K562 (cell line): ENCODE data around the gene ZNF407. TPM values are rescaled to one million over a fixed set of nuclear protein-coding genes. Genes with fewer than 3 reads are reported as not detected.

Experiments used
- POLR3G ChIP-seq: IDR thresholded peaks from 2 replicates; pipeline ENCODE4 v1.6.1; 2011; ENCODE audit not compliant: insufficient read length, insufficient replicate concordance; ENCODE audit errors: extremely low read depth
- ZNF41 ChIP-seq: fragments of 250-450 bp; sonication (Bioruptor Pico); conservative IDR thresholded peaks from 2 replicates; pipeline ENCODE4 v1.4.0; 2020; ENCODE audit warnings: mild to moderate bottlenecking
- ZNF584 ChIP-seq: fragments of 200-800 bp; sonication (Bioruptor generic); IDR thresholded peaks from 2 replicates; pipeline ENCODE4 v1.6.1; 2016; ENCODE audit warnings: low read depth, mild to moderate bottlenecking, missing genetic modification characterization, missing compliant biosample characterization
- ZNF778 ChIP-seq: fragments of 450-650 bp; formaldehyde crosslinking; IDR thresholded peaks from 2 replicates; pipeline ENCODE4 v1.4.0; 2020; ENCODE audit warnings: mild to moderate bottlenecking, moderate library complexity
- polyA plus RNA-seq, 8 experiments: library from polyadenylated mRNA; depleted of rRNA in 4 of 8; stranded (reverse) in 5 of 8; unstranded in 3 of 8; fragments of >200 nt; fragmentation: Nextera tagmentation in 2 of 8; fragmentation: Illumina TruSeq in 1 of 8; extraction: Ambion mirVana in 2 of 8; extraction: Trizol in 1 of 8; gene quantifications; 2 replicates each; pipeline versions ENCODE4 v1.2.1 to v1.2.3, GENCODE V29; 2011 to 2014; ENCODE audit warnings: inconsistent platforms in 1 of 8, missing spikeins in 1 of 8
- total RNA-seq, 7 experiments: library from RNA; depleted of rRNA in 6 of 7; stranded (reverse); fragments of >200 nt in 6 of 7; fragmentation: Illumina TruSeq in 2 of 7; extraction: Trizol in 2 of 7; gene quantifications; 2 replicates each; pipeline versions ENCODE4 v1.2.1 to v1.2.3, GENCODE V29; 2011 to 2021; ENCODE audit warnings: low replicate concordance in 1 of 7
- TF ChIP-seq, protein P1 (sequence below): fragments of 450-650 bp; conservative IDR thresholded peaks from 2 replicates; pipeline ENCODE4 v1.6.1; 2016; ENCODE audit warnings: missing genetic modification characterization, low read depth, mild to moderate bottlenecking, control low read depth, missing compliant biosample characterization
- TF ChIP-seq, protein P2 (sequence below), 2 experiments: fragments of 450-650 bp; formaldehyde crosslinking in 1 of 2; IDR thresholded peaks; 2 replicates each; pipeline versions ENCODE4 v1.4.0 to v1.6.1; 2014 to 2020; ENCODE audit warnings: mild to moderate bottlenecking in 2 of 2, borderline replicate concordance in 1 of 2, low read depth in 1 of 2
- TF ChIP-seq, protein P3 (sequence below), 2 experiments: fragments of 450-650 bp in 1 of 2; sonication (generic) in 1 of 2; formaldehyde crosslinking in 1 of 2; IDR thresholded peaks in 1 of 2; conservative IDR thresholded peaks in 1 of 2; 2 replicates each; pipeline versions ENCODE4 v1.6.1 to v1.8.1; 2016 to 2023; ENCODE audit warnings: mild to moderate bottlenecking in 2 of 2, moderate library complexity in 2 of 2, inconsistent platforms in 1 of 2, missing genetic modification reagents in 1 of 2
- TF ChIP-seq, protein P4 (sequence below), 2 experiments: fragments of 450-650 bp; conservative IDR thresholded peaks; 2 replicates each; pipeline ENCODE4 v1.6.1; 2017; ENCODE audit warnings: mild to moderate bottlenecking in 2 of 2, moderate library complexity in 2 of 2
- TF ChIP-seq, protein P5 (sequence below): fragments of 450-650 bp; IDR thresholded peaks from 2 replicates; pipeline ENCODE4 v1.6.1; 2017; ENCODE audit warnings: antibody characterized with exemption

ZNF407 gene
- total and polyA plus RNA-seq, 9 of the 15 experiments (the other 6 are each of a cell fraction or from before 2014, with no cell fraction given) = 0.21 to 5.4 (median 2.3) TPM

DNA sequence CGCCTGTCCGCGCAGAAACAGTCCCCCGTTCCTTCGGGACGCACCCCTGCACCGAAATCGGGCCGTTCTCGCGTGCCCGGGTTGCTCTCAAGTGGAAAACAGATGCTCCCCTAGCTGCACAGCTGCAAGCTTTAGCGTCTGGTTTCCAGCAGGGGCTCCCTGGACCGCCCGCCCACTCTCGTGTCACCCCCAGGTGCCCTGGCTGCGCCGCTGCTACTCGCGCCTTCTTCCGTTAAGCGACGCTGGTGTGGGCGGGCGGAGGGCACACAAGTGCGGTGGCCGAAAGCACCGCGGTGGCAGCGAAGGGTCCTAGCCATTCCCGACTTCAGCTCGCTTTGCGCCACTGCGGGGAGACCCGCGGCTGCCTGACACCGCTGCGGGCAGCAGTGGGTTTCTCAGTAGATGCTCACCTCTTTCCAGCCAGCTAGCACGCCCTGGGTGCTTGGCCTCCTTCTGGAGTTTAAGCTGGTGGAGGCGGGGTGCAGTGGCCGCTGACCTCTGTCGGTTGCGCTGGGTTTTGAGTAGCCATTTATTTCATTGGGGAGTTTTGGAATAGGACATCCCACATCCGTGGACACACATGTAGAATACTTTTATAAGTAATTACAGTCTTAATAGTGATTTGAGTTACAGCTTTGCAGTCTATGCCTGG, 806 bp downstream of the ZNF407 start (continued):
- TF ChIP-seq, protein P1, sequence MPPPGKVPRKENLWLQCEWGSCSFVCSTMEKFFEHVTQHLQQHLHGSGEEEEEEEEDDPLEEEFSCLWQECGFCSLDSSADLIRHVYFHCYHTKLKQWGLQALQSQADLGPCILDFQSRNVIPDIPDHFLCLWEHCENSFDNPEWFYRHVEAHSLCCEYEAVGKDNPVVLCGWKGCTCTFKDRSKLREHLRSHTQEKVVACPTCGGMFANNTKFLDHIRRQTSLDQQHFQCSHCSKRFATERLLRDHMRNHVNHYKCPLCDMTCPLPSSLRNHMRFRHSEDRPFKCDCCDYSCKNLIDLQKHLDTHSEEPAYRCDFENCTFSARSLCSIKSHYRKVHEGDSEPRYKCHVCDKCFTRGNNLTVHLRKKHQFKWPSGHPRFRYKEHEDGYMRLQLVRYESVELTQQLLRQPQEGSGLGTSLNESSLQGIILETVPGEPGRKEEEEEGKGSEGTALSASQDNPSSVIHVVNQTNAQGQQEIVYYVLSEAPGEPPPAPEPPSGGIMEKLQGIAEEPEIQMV = no peak
- TF ChIP-seq ZNF41 (no peak), ZNF584 (no peak), ZNF778 (no peak), POLR3G (no peak)
- TF ChIP-seq, protein P2, sequence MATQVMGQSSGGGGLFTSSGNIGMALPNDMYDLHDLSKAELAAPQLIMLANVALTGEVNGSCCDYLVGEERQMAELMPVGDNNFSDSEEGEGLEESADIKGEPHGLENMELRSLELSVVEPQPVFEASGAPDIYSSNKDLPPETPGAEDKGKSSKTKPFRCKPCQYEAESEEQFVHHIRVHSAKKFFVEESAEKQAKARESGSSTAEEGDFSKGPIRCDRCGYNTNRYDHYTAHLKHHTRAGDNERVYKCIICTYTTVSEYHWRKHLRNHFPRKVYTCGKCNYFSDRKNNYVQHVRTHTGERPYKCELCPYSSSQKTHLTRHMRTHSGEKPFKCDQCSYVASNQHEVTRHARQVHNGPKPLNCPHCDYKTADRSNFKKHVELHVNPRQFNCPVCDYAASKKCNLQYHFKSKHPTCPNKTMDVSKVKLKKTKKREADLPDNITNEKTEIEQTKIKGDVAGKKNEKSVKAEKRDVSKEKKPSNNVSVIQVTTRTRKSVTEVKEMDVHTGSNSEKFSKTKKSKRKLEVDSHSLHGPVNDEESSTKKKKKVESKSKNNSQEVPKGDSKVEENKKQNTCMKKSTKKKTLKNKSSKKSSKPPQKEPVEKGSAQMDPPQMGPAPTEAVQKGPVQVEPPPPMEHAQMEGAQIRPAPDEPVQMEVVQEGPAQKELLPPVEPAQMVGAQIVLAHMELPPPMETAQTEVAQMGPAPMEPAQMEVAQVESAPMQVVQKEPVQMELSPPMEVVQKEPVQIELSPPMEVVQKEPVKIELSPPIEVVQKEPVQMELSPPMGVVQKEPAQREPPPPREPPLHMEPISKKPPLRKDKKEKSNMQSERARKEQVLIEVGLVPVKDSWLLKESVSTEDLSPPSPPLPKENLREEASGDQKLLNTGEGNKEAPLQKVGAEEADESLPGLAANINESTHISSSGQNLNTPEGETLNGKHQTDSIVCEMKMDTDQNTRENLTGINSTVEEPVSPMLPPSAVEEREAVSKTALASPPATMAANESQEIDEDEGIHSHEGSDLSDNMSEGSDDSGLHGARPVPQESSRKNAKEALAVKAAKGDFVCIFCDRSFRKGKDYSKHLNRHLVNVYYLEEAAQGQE (IDR thresholded peaks at IDR 0.05; ENCODE audit: borderline replicate concordance) = no peak
- TF ChIP-seq, protein P2 (CRISPR knock-in tag; IDR thresholded peaks at IDR 0.05; ENCODE audit: low read depth) = no peak
- TF ChIP-seq, protein P3, sequence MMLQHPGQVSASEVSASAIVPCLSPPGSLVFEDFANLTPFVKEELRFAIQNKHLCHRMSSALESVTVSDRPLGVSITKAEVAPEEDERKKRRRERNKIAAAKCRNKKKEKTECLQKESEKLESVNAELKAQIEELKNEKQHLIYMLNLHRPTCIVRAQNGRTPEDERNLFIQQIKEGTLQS (IDR thresholded peaks at IDR 0.05) = no peak
- TF ChIP-seq, protein P3 (CRISPR knock-in tag; conservative IDR thresholded peaks at IDR 0.05) = no peak
- TF ChIP-seq, protein P4, sequence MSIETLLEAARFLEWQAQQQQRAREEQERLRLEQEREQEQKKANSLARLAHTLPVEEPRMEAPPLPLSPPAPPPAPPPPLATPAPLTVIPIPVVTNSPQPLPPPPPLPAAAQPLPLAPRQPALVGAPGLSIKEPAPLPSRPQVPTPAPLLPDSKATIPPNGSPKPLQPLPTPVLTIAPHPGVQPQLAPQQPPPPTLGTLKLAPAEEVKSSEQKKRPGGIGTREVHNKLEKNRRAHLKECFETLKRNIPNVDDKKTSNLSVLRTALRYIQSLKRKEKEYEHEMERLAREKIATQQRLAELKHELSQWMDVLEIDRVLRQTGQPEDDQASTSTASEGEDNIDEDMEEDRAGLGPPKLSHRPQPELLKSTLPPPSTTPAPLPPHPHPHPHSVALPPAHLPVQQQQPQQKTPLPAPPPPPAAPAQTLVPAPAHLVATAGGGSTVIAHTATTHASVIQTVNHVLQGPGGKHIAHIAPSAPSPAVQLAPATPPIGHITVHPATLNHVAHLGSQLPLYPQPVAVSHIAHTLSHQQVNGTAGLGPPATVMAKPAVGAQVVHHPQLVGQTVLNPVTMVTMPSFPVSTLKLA (conservative IDR thresholded peaks at IDR 0.05) = no peak
- TF ChIP-seq, protein P5, sequence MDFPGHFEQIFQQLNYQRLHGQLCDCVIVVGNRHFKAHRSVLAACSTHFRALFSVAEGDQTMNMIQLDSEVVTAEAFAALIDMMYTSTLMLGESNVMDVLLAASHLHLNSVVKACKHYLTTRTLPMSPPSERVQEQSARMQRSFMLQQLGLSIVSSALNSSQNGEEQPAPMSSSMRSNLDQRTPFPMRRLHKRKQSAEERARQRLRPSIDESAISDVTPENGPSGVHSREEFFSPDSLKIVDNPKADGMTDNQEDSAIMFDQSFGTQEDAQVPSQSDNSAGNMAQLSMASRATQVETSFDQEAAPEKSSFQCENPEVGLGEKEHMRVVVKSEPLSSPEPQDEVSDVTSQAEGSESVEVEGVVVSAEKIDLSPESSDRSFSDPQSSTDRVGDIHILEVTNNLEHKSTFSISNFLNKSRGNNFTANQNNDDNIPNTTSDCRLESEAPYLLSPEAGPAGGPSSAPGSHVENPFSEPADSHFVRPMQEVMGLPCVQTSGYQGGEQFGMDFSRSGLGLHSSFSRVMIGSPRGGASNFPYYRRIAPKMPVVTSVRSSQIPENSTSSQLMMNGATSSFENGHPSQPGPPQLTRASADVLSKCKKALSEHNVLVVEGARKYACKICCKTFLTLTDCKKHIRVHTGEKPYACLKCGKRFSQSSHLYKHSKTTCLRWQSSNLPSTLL = no peak
